Astrocyte (in vitro differentiated cells and primary cell): ENCODE measurements around the gene ACAT2.

Experiments used
- CTCF ChIP-seq: IDR thresholded peaks from 2 replicates; pipeline ENCODE4 v1.5.1; 2011; ENCODE audit warnings: low read depth, mild to moderate bottlenecking, inconsistent platforms, low read length, moderate library complexity; ENCODE audit not compliant: insufficient read depth
- EZH2 ChIP-seq: IDR thresholded peaks from 2 replicates; pipeline ENCODE4 v1.6.1; 2012; ENCODE audit warnings: mild to moderate bottlenecking, low read length, inconsistent platforms; ENCODE audit not compliant: insufficient read depth

DNA sequence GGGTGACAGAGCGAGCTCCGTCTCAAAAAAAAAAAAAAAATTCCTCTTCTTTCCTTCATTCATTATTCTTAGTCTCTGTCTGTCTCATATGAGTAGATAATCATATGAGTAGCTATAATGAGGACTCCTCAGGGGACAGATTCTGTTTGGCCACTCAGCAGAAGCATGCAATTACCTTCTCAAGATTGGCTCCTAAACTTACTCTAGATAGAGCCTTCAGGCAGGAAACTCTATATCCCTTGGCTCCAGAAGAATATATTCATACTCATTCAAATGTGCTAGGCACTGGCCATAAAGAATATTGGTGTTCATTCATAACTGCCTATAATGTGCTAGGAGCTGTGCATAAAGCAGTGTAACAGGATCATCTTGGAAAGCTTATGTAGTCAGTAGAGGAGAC lies 2.2 kb upstream of the ACAT2 start:
- TF ChIP-seq CTCF (no peak), EZH2 (no peak)
